RWPE2 (cell line): ENCODE data around the gene TSPAN10.

Experiments
- ATAC-seq: fragments of 200-7000 bp; cut with Tn5 transposase; 3 replicates; pipeline ENCODE4 v1.9.1; 2021; ENCODE audit warnings: low read depth
- DNase-seq: peaks from one replicate; pipeline ENCODE4 v3.0.0-alpha.2; 2020; ENCODE audit warnings: low spot score
- H3K27ac ChIP-seq: fragments of 450-650 bp; 2 replicates; pipeline ENCODE4 v1.5.1; 2017; ENCODE audit warnings: mild to moderate bottlenecking; ENCODE audit not compliant: poor library complexity, severe bottlenecking
- H3K27me3 ChIP-seq: fragments of 250-450 bp; sonication (Bioruptor Pico); 2 replicates; pipeline ENCODE4 v1.5.1; 2021; ENCODE audit warnings: mild to moderate bottlenecking, moderate library complexity; ENCODE audit not compliant: insufficient read depth, poor library complexity, severe bottlenecking
- H3K36me3 ChIP-seq: fragments of 250-450 bp; sonication (Bioruptor Pico); 2 replicates; pipeline ENCODE4 v1.5.1; 2020; ENCODE audit warnings: low read depth, mild to moderate bottlenecking, moderate library complexity
- H3K4me1 ChIP-seq: fragments of 250-450 bp; sonication (Bioruptor Pico); 2 replicates; pipeline ENCODE4 v1.5.1; 2021; ENCODE audit warnings: mild to moderate bottlenecking, moderate library complexity; ENCODE audit not compliant: insufficient read depth, poor library complexity, severe bottlenecking
- H3K4me3 ChIP-seq: fragments of 250-450 bp; sonication (Bioruptor Pico); 2 replicates; pipeline ENCODE4 v1.5.1; 2021; ENCODE audit warnings: mild to moderate bottlenecking, moderate library complexity; ENCODE audit not compliant: severe bottlenecking
- H3K9me3 ChIP-seq: fragments of 250-450 bp; sonication (Bioruptor Pico); 2 replicates; pipeline ENCODE4 v1.5.1; 2021; ENCODE audit warnings: mild to moderate bottlenecking, moderate library complexity; ENCODE audit not compliant: severe bottlenecking
- TF ChIP-seq, protein P1 (sequence below): fragments of 450-650 bp; IDR thresholded peaks from one replicate; pipeline ENCODE4 v1.5.1; 2017; ENCODE audit warnings: mild to moderate bottlenecking, moderate library complexity; ENCODE audit not compliant: poor library complexity, severe bottlenecking

Gene TSPAN10

DNA sequence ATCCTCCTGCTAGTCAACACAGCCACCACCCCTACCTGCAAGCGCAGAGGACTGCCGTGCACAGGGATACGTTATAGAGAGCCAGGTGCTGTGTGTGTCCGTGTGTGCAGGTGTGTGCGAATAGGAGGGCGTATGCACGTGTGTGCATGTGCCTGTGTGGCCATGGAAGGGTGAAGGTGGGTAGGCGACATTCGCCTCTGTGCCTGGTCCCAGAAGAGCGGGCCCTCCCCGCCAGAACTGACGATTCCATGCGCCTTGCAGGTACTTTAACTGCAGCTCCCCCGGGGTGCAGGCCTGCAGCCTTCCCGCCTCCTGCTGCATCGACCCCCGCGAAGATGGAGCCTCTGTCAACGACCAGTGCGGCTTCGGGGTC, 10.6 kb downstream of the TSPAN10 start:
- Histone ChIP-seq H3K27me3 (peaks cover 24% of the 10 kb centered on the region), H3K36me3 (no peaks in the 10 kb centered on the region), H3K4me1 (no peaks in the 10 kb centered on the region), H3K27ac (no peak overlapping the region), H3K4me3 (no peak overlapping the region), H3K9me3 (peaks cover 6% of the 10 kb centered on the region)
- TF ChIP-seq, protein P1, sequence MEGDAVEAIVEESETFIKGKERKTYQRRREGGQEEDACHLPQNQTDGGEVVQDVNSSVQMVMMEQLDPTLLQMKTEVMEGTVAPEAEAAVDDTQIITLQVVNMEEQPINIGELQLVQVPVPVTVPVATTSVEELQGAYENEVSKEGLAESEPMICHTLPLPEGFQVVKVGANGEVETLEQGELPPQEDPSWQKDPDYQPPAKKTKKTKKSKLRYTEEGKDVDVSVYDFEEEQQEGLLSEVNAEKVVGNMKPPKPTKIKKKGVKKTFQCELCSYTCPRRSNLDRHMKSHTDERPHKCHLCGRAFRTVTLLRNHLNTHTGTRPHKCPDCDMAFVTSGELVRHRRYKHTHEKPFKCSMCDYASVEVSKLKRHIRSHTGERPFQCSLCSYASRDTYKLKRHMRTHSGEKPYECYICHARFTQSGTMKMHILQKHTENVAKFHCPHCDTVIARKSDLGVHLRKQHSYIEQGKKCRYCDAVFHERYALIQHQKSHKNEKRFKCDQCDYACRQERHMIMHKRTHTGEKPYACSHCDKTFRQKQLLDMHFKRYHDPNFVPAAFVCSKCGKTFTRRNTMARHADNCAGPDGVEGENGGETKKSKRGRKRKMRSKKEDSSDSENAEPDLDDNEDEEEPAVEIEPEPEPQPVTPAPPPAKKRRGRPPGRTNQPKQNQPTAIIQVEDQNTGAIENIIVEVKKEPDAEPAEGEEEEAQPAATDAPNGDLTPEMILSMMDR = no peak
- no peak for DNase-seq
- ATAC-seq = no peak

DNA sequence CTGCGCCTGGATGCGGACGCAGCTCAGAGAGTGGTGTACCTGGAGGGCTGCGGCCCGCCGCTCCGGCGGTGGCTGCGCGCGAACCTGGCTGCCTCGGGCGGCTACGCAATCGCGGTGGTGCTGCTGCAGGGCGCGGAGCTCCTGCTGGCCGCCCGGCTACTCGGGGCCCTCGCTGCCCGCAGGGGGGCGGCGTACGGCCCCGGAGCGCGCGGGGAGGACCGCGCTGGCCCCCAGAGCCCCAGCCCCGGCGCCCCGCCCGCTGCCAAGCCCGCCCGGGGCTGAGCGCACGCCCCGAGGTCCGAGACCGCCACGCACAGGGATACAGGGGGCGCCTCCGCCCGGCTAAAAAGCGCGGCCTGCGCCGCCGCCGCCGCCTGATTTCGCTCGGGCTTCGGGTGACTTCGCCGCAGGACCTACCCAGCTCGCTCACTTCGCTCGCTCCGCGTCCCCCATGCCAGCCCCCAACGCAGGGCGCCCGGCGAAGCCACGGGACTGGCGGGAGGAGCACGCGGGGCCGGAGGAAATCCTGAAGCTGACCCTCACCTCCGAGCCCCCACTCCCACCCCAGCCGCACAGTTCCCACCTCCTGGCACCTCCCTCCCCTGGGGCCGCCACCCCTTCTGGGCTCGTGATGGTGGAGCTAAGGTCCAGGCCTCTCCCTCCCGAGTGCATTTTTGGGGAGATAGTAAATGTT, 11.2 kb downstream of the TSPAN10 start:
- no peak overlapping the region for H3K4me3 ChIP-seq
- H3K27ac ChIP-seq = no peak overlapping the region
- H3K36me3 ChIP-seq = no peaks in the 10 kb centered on the region
- H3K9me3 ChIP-seq = peaks cover 6% of the 10 kb centered on the region
- ATAC-seq (no peak), DNase-seq (no peak)
- TF ChIP-seq, protein P1 = no peak
- H3K4me1 ChIP-seq = no peaks in the 10 kb centered on the region
- H3K27me3 ChIP-seq = peaks cover 24% of the 10 kb centered on the region

DNA sequence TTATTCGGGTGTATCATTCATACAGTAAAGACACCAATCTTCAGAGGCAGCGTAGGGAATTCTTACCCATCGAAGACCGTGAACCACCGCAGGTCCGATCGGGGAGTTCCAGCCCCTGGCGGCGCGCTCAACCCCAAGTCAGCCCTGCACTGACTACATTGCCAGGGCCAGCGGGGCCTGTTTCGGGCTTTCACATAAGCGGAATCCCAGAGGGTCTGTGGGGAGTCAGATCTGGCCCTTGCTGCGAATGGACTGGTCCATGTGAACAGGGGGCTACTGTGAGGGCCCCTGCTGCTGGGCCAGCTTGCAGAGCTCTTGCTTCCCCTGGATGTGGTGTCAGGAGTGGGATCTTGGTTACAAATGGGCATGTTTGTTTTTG, 11.7 kb downstream of the TSPAN10 start:
- ATAC-seq = no peak
- no peak for DNase-seq
- no peak overlapping the region for H3K27ac ChIP-seq
- no peaks in the 10 kb centered on the region for H3K4me1 ChIP-seq
- no peak overlapping the region for H3K4me3 ChIP-seq
- H3K9me3 ChIP-seq = peaks cover 6% of the 10 kb centered on the region
- TF ChIP-seq, protein P1 = no peak
- peaks cover 24% of the 10 kb centered on the region for H3K27me3 ChIP-seq
- H3K36me3 ChIP-seq = no peaks in the 10 kb centered on the region

DNA sequence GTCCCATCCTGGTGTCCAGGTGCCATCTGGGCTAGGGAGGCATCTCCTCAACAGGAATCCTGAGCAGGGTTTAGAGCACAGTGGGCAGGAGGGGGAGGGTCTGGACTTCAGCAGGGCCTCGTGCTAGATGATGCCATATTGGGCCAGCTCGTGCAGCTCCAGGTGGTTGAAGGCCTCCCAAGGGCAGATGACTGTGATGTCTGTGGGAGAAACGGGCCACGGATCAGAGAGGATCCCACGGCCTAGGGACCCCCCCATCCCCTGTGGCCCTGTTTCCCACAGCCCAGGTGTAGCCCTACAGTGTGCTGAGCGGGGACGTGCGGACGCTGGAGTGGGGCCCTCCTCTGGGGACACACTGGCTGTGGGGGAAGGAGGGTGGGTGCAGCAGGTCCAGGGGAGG, 14.0 kb downstream of the TSPAN10 start:
- DNase-seq (no peak), ATAC-seq (no peak)
- no peaks in the 10 kb centered on the region for H3K4me1 ChIP-seq
- no peaks in the 10 kb centered on the region for H3K36me3 ChIP-seq
- H3K27me3 ChIP-seq = peaks cover 24% of the 10 kb centered on the region
- H3K4me3 ChIP-seq = no peak overlapping the region
- H3K9me3 ChIP-seq = peaks cover 6% of the 10 kb centered on the region
- TF ChIP-seq, protein P1 = no peak
- no peak overlapping the region for H3K27ac ChIP-seq

DNA sequence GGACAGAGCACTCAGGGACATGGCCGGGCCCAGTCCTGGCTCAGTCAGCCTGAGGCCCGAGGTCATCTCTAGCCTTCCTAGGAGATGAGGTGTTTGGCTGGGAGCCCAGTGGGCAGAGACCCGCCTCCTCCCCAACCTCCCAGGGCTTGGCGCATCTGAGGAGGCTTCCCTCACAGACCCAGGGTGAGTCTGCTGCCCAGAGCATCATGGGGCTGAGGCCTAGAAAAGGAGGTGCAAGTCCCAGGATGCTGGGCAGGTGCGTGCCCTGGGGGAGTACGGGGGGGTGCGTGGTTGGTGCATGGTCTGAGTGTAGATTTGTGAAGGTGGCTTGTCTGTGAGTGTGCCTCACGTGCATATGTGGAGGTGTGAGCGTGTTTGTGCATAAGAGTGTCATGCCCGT, 14.7 kb downstream of the TSPAN10 start:
- Histone ChIP-seq H3K4me1 (no peaks in the 10 kb centered on the region), H3K9me3 (peaks cover 6% of the 10 kb centered on the region), H3K4me3 (no peak overlapping the region), H3K27me3 (peaks cover 24% of the 10 kb centered on the region), H3K27ac (no peak overlapping the region), H3K36me3 (no peaks in the 10 kb centered on the region)
- ATAC-seq (peak; percentile 87), DNase-seq (peak; percentile 86)
- TF ChIP-seq, protein P1 = no peak
